HepG2 (cell line): ENCODE measurements around the gene ARHGEF4. TPM values are rescaled to one million over a fixed set of nuclear protein-coding genes. Genes with fewer than 3 reads are reported as not detected.

ENCODE experiments used
- ATAC-seq: fragments of 200-7000 bp; cut with Tn5 transposase; 3 replicates; pipeline ENCODE4 v1.9.1; 2020; ENCODE audit warnings: mild to moderate bottlenecking, moderate library complexity
- BruUV-seq: library from RNA; stranded (reverse); fragments of 400-500 nt; replicated peaks from 2 replicates; lab custom pipeline; 2021; lab: Mats Ljungman, UMichigan
- CTCF ChIA-PET: fragments of 300-600 bp; formaldehyde crosslinking; extraction: SDS; loops from one replicate; lab custom pipeline; 2021; ENCODE audit warnings: low total read pairs, inconsistent platforms, low intra/inter-chr PET ratio; lab: Yijun Ruan, JAX
- POLR2A ChIA-PET: fragments of 350-600 bp; sonication (Branson Sonifier 250); formaldehyde crosslinking; loops from one replicate; lab custom pipeline; 2020; ENCODE audit warnings: antibody characterized with exemption, inconsistent platforms; lab: Yijun Ruan, JAX
- DNase-seq: peaks from one replicate; pipeline ENCODE4 v3.0.0-alpha.2; 2015; ENCODE audit warnings: low spot score
- FAIRE-seq: peaks from 3 replicates; lab custom pipeline; 2011; peaks lifted over from hg19 to GRCh38; lab: Jason Lieb, UNC
- H2AFZ ChIP-seq: one replicate; pipeline ENCODE4 v1.6.1; 2011; ENCODE audit warnings: low read length, inconsistent platforms
- H3K27ac ChIP-seq: fragments of 300-600 bp; 3 replicates; pipeline ENCODE4 v1.8.0; 2011; ENCODE audit warnings: mixed run types, mild to moderate bottlenecking, mixed read lengths, low read length, inconsistent platforms; ENCODE audit not compliant: insufficient read depth; ENCODE audit errors: extremely low read length
- H3K27me3 ChIP-seq, 2 experiments: fragments of 200-600 bp in 1 of 2; 2 replicates in 1 of 2; 3 replicates in 1 of 2; pipeline versions ENCODE4 v1.6.0 to v1.8.0; 2011; ENCODE audit warnings: low read length in 2 of 2, mild to moderate bottlenecking in 2 of 2, moderate library complexity in 2 of 2, inconsistent platforms in 1 of 2; ENCODE audit not compliant: insufficient read depth in 2 of 2, control insufficient read depth in 1 of 2
- H3K36me3 ChIP-seq, 2 experiments: fragments of 200-600 bp in 1 of 2; replicated peaks in 1 of 2; 2 replicates in 1 of 2; 3 replicates in 1 of 2; pipeline versions ENCODE4 v1.5.1 to v1.8.0; 2011; ENCODE audit warnings: low read length in 2 of 2, inconsistent platforms in 1 of 2; ENCODE audit not compliant: insufficient read depth in 2 of 2, control insufficient read depth in 1 of 2
- H3K4me1 ChIP-seq: 2 replicates; pipeline ENCODE4 v1.5.1; 2012; ENCODE audit warnings: low read length, inconsistent platforms; ENCODE audit not compliant: insufficient read depth
- H3K4me2 ChIP-seq: 2 replicates; pipeline ENCODE4 v1.6.0; 2011; ENCODE audit warnings: low read depth, low read length, inconsistent platforms
- H3K4me3 ChIP-seq, 3 experiments: fragments of 200-600 bp in 1 of 3; sonication (generic), shearing (Covaris generic) in 1 of 3; replicated peaks in 1 of 3; 2 replicates each; pipeline ENCODE4 v1.5.1; 2011 to 2016; ENCODE audit warnings: low read length in 3 of 3, inconsistent platforms in 2 of 3, low read depth in 2 of 3, mild to moderate bottlenecking in 2 of 3, control low read depth in 1 of 3, mixed read lengths in 1 of 3; ENCODE audit not compliant: insufficient read depth in 1 of 3
- H3K79me2 ChIP-seq: one replicate; pipeline ENCODE4 v1.6.1; 2011; ENCODE audit warnings: low read length, inconsistent platforms; ENCODE audit not compliant: insufficient read depth
- H3K9ac ChIP-seq: 2 replicates; pipeline ENCODE4 v1.6.0; 2011; ENCODE audit warnings: mild to moderate bottlenecking, low read depth, low read length, inconsistent platforms; ENCODE audit not compliant: insufficient read depth
- H3K9me3 ChIP-seq: 2 replicates; pipeline ENCODE4 v1.5.1; 2012; ENCODE audit warnings: mild to moderate bottlenecking, low read length
- H4K20me1 ChIP-seq: 2 replicates; pipeline ENCODE4 v1.6.0; 2011; ENCODE audit warnings: inconsistent platforms, mild to moderate bottlenecking, low read length, moderate library complexity; ENCODE audit not compliant: insufficient read depth
- ARNTL ChIP-seq: sonication (generic); formaldehyde crosslinking; IDR thresholded peaks from 2 replicates; pipeline ENCODE4 v1.4.0; 2020; ENCODE audit warnings: mild to moderate bottlenecking, missing genetic modification reagents
- SIX4 ChIP-seq: sonication (generic); formaldehyde crosslinking; IDR thresholded peaks from 2 replicates; pipeline ENCODE4 v1.4.0; 2020; ENCODE audit warnings: missing genetic modification reagents
- TBX3 ChIP-seq: fragments of 450-650 bp; IDR thresholded peaks from 2 replicates; pipeline ENCODE4 v1.6.1; 2017; ENCODE audit warnings: antibody characterized with exemption, mild to moderate bottlenecking, inconsistent platforms, borderline replicate concordance
- TOPORS ChIP-seq: sonication (generic); formaldehyde crosslinking; IDR thresholded peaks from 2 replicates; pipeline ENCODE4 v1.8.0; 2023; ENCODE audit warnings: mild to moderate bottlenecking, missing genetic modification reagents
- ZNF160 ChIP-seq: sonication (generic); formaldehyde crosslinking; IDR thresholded peaks from 2 replicates; pipeline ENCODE4 v1.8.0; 2022; ENCODE audit warnings: mild to moderate bottlenecking, inconsistent platforms, missing genetic modification reagents
- ZNF562 ChIP-seq: sonication (generic); formaldehyde crosslinking; IDR thresholded peaks from 2 replicates; pipeline ENCODE4 v1.8.0; 2022; ENCODE audit warnings: missing genetic modification reagents, borderline replicate concordance
- ZNF672 ChIP-seq: sonication (generic); formaldehyde crosslinking; IDR thresholded peaks from 2 replicates; pipeline ENCODE4 v1.8.1; 2022; ENCODE audit warnings: missing genetic modification reagents
- WGBS: methylation state at CpG from one replicate; pipeline ENCODE4 v1.1.6; 2017; ENCODE audit warnings: low lambda C conversion rate; 5-methylcytosine and 5-hydroxymethylcytosine counted together
- in situ Hi-C: cut with HindIII; loops from 2 replicates; pipeline ENCODE4 v1.10.0; 2017; ENCODE audit warnings: low pct_unique_long_range_greater_than_20kb; ENCODE audit not compliant: extremely low pct_ligation_motif_present
- intact Hi-C: fragments of 100-400 bp; cut with micrococcal nuclease; formaldehyde crosslinking; loops from one replicate; pipeline ENCODE4 v1.10.0; 2022; ENCODE audit not compliant: unreplicated experiment
- polyA plus RNA-seq, 8 experiments: library from polyadenylated mRNA; depleted of rRNA in 3 of 8; stranded (reverse) in 7 of 8; unstranded in 1 of 8; fragments of >200 nt; fragmentation: Illumina TruSeq in 4 of 8; extraction: Trizol in 4 of 8; gene quantifications; 2 replicates each; pipeline versions ENCODE4 v1.2.1 to v1.2.3, GENCODE V29; 2011 to 2016; ENCODE audit warnings: low read depth in 4 of 8, missing spikeins in 1 of 8, mixed read lengths in 1 of 8; ENCODE audit not compliant: insufficient read depth in 1 of 8
- total RNA-seq, 5 experiments: library from RNA; depleted of rRNA; stranded (reverse); fragments of >200 nt; fragmentation: Illumina TruSeq; extraction: Trizol; gene quantifications; 2 replicates each; pipeline ENCODE4 v1.2.3, GENCODE V29; 2016; ENCODE audit warnings: low read depth in 1 of 5
- TF ChIP-seq, protein P1 (sequence below): sonication (generic); formaldehyde crosslinking; IDR thresholded peaks from 2 replicates; pipeline ENCODE4 v1.4.0; 2020; ENCODE audit warnings: mild to moderate bottlenecking, missing genetic modification reagents
- TF ChIP-seq, protein P2 (sequence below): sonication (generic); formaldehyde crosslinking; IDR thresholded peaks from 2 replicates; pipeline ENCODE4 v1.5.1; 2020; ENCODE audit warnings: mild to moderate bottlenecking, missing genetic modification reagents
- TF ChIP-seq, protein P3 (sequence below): sonication (generic); formaldehyde crosslinking; IDR thresholded peaks from 2 replicates; pipeline ENCODE4 v1.8.0; 2022; ENCODE audit warnings: mild to moderate bottlenecking, missing genetic modification reagents, moderate library complexity
- TF ChIP-seq, protein P4 (sequence below): sonication (generic); formaldehyde crosslinking; IDR thresholded peaks from 2 replicates; pipeline ENCODE4 v1.4.0; 2020; ENCODE audit warnings: missing genetic modification reagents
- TF ChIP-seq, protein P5 (sequence below), 2 experiments: IDR thresholded peaks; 2 replicates each; pipeline ENCODE4 v1.6.1; 2011 to 2012; ENCODE audit warnings: low read length in 2 of 2, borderline replicate concordance in 1 of 2, low read depth in 1 of 2, mild to moderate bottlenecking in 1 of 2, moderate library complexity in 1 of 2

The ARHGEF4 gene
- total and polyA plus RNA-seq, 2 of the 13 experiments (the other 11 are each of a cell fraction or from before 2014, with no cell fraction given) = 0.11 to 0.13 TPM

DNA sequence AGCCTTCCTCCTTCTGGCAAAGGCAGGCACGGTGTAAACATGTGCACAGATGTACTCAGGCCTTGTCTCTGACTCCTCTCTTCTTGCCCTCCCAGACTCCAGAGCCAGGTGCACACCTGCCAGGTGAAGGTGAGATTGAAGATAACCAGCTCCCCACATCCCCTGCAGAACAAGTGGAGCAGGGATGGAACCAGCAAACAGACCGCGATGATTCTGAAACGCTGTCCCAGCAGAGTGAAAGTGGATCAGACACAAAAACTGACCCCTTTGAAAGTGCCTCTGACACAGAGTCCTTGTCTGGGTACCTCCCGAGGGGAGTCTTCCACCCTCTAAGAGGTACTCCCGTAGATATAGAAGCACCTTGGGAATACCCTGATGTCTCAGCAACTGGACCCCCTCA lies 77.2 kb downstream of the ARHGEF4 start:
- peaks cover 12 to 68% of the 10 kb centered on the region in 2 experiments; a peak in 4 of 5 replicates for H3K27me3 ChIP-seq
- no peak overlapping the region for H3K4me3 ChIP-seq
- ChIA-PET CTCF (no interaction called here), POLR2A (no interaction called here)
- WGBS = 25% methylated on average over 6 of the region's 6 CpGs
- H3K36me3 ChIP-seq = no peaks in the 10 kb centered on the region
- BruUV-seq = no TSS peak
- no peak overlapping the region for H3K9ac ChIP-seq
- intact Hi-C loops (no loop called here), in situ Hi-C loops (no loop called here)
- no peaks in the 10 kb centered on the region for H3K4me1 ChIP-seq
- no peak overlapping the region for H2AFZ ChIP-seq
- no peak overlapping the region for H3K27ac ChIP-seq
- H3K9me3 ChIP-seq = no peaks in the 10 kb centered on the region
- no peak for FAIRE-seq
- H3K79me2 ChIP-seq = no peaks in the 10 kb centered on the region
- ATAC-seq = no peak
- no peak for DNase-seq
- H4K20me1 ChIP-seq = no peaks in the 10 kb centered on the region
- no peak overlapping the region for H3K4me2 ChIP-seq
- TF ChIP-seq ZNF672 (CRISPR knock-in tag) (no peak), ZNF562 (CRISPR knock-in tag) (no peak), ZNF160 (CRISPR knock-in tag) (no peak), ARNTL (CRISPR knock-in tag) (no peak), TBX3 (no peak), SIX4 (no peak), TOPORS (CRISPR knock-in tag) (no peak)
- TF ChIP-seq, protein P1, sequence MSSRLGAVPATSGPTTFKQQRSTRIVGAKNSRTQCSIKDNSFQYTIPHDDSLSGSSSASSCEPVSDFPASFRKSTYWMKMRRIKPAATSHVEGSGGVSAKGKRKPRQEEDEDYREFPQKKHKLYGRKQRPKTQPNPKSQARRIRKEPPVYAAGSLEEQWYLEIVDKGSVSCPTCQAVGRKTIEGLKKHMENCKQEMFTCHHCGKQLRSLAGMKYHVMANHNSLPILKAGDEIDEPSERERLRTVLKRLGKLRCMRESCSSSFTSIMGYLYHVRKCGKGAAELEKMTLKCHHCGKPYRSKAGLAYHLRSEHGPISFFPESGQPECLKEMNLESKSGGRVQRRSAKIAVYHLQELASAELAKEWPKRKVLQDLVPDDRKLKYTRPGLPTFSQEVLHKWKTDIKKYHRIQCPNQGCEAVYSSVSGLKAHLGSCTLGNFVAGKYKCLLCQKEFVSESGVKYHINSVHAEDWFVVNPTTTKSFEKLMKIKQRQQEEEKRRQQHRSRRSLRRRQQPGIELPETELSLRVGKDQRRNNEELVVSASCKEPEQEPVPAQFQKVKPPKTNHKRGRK = no peak
- TF ChIP-seq, protein P2, sequence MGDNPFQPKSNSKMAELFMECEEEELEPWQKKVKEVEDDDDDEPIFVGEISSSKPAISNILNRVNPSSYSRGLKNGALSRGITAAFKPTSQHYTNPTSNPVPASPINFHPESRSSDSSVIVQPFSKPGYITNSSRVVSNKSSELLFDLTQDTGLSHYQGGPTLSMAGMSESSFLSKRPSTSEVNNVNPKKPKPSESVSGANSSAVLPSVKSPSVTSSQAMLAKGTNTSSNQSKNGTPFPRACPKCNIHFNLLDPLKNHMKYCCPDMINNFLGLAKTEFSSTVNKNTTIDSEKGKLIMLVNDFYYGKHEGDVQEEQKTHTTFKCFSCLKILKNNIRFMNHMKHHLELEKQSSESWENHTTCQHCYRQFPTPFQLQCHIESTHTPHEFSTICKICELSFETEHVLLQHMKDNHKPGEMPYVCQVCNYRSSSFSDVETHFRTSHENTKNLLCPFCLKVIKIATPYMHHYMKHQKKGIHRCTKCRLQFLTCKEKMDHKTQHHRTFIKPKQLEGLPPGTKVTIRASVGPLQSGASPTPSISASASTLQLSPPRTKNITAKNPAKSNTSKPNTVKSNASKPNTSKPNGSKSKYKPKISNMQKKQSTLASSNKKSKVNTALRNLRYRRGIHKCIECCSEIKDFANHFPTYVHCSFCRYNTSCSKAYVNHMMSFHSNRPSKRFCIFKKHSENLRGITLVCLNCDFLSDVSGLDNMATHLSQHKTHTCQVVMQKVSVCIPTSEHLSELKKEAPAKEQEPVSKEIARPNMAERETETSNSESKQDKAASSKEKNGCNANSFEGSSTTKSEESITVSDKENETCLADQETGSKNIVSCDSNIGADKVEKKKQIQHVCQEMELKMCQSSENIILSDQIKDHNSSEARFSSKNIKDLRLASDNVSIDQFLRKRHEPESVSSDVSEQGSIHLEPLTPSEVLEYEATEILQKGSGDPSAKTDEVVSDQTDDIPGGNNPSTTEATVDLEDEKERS (CRISPR knock-in tag) = no peak
- TF ChIP-seq, protein P3, sequence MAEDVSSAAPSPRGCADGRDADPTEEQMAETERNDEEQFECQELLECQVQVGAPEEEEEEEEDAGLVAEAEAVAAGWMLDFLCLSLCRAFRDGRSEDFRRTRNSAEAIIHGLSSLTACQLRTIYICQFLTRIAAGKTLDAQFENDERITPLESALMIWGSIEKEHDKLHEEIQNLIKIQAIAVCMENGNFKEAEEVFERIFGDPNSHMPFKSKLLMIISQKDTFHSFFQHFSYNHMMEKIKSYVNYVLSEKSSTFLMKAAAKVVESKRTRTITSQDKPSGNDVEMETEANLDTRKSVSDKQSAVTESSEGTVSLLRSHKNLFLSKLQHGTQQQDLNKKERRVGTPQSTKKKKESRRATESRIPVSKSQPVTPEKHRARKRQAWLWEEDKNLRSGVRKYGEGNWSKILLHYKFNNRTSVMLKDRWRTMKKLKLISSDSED (CRISPR knock-in tag) = no peak
- TF ChIP-seq, protein P4, sequence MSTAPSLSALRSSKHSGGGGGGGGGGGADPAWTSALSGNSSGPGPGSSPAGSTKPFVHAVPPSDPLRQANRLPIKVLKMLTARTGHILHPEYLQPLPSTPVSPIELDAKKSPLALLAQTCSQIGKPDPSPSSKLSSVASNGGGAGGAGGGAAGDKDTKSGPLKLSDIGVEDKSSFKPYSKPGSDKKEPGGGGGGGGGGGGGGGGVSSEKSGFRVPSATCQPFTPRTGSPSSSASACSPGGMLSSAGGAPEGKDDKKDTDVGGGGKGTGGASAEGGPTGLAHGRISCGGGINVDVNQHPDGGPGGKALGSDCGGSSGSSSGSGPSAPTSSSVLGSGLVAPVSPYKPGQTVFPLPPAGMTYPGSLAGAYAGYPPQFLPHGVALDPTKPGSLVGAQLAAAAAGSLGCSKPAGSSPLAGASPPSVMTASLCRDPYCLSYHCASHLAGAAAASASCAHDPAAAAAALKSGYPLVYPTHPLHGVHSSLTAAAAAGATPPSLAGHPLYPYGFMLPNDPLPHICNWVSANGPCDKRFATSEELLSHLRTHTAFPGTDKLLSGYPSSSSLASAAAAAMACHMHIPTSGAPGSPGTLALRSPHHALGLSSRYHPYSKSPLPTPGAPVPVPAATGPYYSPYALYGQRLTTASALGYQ (CRISPR knock-in tag) = no peak
- TF ChIP-seq, protein P5, sequence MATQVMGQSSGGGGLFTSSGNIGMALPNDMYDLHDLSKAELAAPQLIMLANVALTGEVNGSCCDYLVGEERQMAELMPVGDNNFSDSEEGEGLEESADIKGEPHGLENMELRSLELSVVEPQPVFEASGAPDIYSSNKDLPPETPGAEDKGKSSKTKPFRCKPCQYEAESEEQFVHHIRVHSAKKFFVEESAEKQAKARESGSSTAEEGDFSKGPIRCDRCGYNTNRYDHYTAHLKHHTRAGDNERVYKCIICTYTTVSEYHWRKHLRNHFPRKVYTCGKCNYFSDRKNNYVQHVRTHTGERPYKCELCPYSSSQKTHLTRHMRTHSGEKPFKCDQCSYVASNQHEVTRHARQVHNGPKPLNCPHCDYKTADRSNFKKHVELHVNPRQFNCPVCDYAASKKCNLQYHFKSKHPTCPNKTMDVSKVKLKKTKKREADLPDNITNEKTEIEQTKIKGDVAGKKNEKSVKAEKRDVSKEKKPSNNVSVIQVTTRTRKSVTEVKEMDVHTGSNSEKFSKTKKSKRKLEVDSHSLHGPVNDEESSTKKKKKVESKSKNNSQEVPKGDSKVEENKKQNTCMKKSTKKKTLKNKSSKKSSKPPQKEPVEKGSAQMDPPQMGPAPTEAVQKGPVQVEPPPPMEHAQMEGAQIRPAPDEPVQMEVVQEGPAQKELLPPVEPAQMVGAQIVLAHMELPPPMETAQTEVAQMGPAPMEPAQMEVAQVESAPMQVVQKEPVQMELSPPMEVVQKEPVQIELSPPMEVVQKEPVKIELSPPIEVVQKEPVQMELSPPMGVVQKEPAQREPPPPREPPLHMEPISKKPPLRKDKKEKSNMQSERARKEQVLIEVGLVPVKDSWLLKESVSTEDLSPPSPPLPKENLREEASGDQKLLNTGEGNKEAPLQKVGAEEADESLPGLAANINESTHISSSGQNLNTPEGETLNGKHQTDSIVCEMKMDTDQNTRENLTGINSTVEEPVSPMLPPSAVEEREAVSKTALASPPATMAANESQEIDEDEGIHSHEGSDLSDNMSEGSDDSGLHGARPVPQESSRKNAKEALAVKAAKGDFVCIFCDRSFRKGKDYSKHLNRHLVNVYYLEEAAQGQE (IDR thresholded peaks at IDR 0.05; ENCODE audit: borderline replicate concordance in 1 of 2, low read depth in 1 of 2, low read length in 2 of 2) = no peak
